NCI-H128 (cell line): Measurements from ENCODE around the gene COL7A1.
"Not testable (repeated sequence)": the region's sequence is repeated elsewhere in the genome, so short reads cannot be mapped to it uniquely, and the experiment has no call there.

Experiments used
- DNase-seq: peaks from one replicate; lab custom pipeline; 2025; ENCODE audit not compliant: unreplicated experiment; lab: John Stamatoyannopoulos, UW

The COL7A1 gene

DNA sequence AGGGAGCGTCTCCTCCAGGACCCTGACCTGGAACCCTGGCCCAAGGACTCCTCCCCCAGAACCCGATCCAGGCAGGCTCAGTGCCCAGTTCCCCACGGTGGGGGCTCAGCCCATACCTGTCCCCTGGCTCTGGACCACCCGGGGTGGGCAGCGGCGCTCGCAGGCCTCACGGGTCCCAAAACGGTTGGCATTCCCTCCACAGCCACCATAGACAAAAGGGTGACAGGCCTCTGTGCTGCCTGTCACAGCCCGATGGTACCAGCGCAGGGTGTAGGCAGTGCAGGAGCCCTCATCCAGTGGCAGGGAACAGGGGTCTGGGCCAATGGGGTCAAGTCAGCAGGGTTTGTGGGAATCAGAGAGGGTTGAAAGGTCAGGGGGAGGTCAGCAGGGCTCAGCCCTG, 30.5 kb downstream of the COL7A1 start:
- DNase-seq, result no peak

DNA sequence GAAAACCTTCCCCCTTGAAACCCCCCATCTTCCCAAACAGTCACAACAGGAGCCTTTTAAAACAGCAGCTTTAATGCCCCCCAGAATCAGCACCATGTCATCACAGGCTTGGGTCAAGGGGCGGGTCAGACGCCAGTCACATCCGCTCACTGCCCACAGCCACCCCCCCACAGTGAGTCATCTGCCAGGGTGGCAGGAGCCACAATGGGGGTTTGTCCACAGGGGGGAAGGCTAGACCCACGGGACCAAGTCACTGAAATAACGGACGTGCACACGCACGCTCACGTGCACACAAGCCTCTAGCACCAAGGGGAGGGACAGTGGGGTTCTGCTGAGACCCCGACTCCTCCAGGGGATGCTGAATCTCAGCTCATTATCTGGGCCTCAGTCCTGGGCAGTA, 31.1 kb downstream of the COL7A1 start:
- DNase-seq, result no peak

DNA sequence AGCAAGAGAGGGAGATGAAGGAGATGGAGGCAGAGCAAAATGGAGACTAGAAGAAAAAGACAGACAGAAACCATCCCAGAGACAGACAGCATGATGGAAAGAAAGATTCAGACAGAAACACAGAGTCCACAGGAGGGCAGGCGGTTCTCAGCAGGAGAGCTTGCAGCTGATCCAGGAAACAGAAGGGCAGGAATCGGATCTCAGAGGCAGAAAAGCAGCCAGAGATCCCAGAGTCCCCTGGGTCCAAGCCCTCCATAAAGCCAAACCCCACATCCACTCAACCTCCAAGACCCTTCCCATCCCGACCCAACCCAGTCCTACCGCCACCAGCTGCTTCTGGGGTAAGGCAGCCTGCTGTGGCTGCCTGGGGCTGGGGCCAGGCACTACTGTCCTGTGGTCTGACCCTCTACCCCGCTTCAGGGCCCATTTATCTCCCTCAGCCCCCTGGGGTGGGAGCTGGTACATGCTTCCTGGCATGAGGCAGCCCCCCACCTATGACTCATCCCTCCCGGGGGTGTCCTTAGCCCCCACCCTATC, 31.7 kb downstream of the COL7A1 start, which contains the start of gene UCN2:
UCN2 (minus strand) TSS at position 400 of the 537 bp plus-strand sequence. CDS start 657 bp downstream, outside the sequence.
- no peak for DNase-seq

DNA sequence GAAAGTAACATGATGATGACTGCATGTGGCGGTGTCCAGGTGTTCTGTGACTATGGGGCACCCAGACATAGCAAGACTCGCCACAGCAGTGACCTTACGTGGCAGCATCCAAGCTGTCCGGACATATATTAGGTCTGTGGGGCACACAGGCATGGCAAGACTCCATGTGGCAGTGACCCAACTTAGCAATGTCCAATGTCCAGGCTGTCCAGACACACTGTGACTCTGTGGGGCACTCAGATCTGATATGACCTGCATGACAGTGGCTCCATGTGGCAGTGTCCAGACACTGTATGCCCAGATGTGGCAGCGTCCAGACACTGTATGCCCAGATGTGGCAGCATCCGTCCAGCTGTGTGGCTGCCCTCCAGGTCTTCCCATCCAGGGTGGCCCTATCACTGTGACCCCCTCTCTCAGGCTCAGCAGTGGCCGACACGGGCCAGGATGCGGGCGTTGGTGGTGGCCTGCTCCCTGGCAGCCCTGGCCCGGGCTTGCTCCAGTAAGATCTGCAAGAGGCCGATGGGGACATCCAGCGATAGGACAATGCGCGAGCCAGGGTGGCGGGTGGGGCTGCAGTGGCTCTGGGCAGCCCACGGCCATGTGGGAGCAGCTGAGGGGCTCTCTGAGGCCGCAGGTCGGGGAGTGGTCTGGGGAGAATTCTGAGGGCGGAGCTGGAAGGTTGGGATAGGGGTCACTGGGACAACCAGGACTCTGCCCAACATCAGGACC, 32.6 kb downstream of the COL7A1 start:
- DNase-seq, result no peak

DNA sequence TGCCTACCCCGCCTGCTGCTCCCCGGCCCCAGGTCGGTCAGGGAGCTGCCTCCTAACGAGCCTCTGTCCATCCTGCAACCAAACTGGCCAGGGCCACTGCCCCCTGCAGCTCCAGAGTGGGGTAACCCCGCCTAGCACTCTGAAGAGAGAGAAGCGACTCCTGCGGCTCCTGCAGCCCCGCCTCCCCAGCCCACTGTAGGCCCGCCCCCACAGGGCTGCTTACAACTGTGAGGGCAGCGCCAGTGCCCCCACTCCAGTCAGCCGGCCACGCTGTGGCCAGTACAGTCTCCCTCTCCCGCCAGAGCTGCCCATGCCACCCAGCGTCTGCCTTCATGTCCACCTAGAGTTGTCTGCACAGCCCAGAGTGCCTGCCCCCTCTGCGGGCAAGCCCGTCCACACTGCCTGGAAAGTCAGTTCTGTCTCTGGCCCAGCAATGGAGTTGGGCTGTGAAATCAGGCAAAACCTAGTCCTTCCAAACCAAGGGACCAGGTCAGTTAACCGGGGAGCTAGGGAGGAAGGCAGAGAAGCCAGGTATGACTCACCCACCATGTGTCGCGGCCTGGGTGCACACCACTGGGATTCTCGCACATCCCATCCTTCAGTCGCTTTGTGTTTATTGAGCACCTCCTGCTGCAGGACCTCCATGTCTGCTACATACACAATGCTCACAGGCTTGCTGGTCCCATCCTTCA, 33.9 kb downstream of the COL7A1 start:
- DNase-seq, result no peak

DNA sequence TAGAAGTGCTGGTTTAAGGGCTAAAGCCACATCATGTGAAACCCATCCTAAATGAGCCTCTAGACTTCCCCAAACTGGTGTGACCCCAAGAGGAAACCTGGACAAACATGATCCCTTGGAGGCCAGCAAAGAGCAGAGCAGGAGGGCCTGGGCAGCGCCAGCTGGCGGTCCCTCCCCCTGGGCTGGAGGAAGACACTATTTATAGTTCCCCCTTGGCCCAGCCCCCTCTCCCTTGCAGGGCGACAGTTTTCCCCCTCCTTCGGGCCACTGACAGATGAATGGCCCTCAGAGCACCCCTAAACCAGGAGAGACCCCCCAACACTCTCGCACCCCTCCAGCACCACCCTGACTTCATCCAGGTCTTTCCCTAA, 34.5 kb downstream of the COL7A1 start:
- DNase-seq, result no peak

DNA sequence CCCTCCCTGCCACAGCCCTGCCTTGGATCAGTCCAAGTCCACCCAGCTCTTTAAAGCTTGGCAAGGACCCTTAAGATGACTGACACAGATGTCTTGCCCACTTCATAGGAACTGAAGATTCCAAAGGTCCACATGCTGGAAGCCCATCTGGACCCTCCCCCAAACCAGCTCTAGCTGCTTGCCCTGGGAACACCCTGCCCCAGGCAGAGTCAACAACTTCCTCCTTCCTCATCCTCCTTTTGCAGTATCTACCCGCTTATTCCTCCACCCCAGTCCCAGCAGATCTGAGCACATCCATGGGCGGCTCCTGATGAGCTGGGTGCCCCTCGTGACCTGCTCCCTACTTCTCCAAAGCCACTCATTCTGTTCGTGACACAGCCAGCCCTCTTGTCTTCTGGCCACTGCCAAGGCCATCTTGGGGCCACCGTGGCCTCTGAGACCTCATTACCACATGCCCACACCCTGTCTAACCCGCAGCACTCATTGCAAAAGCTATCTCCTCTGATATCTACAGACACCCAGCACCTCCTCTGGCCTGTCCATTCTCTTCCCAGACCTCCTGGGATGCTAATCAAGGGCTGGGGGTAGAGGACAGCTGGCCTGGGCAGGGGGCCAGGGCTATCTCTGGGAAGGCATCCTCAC, 36.5 kb downstream of the COL7A1 start:
- no peak for DNase-seq

DNA sequence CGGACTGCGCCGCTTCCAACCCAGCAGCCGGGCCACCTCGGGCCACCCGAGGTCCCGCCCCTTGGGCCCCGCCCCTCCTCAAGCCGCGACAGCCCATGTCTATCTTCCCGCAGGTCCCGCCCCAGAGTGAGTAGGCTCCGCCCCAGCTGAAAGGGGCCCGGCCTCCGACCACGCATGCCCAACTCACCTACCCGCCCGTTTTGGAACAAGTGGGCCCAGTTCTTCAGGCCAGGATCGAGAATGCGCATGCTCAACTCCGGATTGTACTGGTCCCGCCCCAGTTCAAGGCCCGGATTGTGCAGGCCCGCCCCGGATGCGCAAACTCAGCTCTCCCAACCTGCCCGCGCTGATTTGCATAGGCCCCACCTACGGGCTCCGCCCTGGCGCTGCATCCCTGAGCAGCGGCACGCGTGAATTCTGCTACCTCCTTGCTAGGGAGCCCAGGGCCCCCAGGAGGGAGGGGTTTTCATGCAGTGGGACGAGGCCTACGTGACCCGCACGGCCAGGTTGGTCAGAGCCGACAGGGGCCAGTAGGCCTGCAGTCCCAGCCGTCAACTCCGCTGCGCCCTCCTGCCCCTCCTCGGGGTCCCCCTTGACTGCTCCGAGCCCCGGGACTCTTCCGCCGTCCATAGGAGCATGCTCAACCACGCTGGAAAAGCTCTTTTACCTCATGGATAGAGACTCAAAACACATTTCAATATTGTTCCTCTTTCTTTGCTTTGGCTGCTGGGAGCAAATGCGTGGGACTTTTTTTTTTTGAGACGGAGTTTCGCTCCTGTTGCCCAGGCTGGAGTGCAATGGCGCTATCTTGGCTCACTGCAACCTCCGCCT, 38.1 kb downstream of the COL7A1 start, which contains the start of gene PFKFB4:
PFKFB4 (minus strand) TSS at position 8 of the 831 bp plus-strand sequence. CDS start 26 bp downstream, outside the sequence.
- DNase-seq, result peak; percentile 97

DNA sequence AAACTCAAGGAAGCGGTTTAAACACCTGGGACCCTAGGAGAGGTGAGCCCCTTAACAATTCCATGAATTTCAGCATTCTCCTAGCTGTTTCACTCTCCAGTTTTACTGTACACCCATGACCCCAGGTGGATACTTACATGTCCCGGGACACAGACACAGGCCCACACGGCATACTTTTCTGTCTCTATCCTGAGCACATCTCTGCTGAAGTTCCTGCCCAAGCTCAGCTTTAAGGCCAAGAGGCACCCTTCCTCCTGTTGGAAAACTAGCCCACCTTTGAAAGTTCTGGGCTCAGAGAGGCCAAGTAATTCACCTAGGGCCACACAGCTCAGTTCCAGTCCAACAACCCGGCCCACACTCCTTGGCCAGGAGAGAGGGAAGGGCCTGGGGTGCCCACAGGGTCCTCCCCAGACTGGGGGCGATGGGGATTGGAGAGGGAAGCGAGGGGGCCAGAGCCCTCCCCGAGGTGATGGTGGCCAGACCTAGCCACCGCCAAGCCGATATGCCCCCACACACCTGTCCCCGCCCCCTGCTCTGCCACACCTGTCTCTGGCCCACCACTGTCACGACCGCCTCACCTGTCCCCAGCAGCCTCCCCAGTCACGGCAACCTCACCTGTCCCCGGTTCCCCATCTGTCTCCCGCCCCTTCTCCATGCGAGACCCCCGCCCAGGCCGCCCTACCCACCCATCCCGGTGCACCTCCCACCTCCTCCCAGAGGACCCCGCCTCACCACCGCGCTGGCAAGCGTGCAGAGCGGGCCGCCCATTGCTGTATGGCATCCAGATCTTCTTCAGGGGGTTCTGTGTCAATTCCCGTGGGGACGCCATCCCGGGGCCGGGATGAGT, 39.0 kb downstream of the COL7A1 start:
- no peak for DNase-seq

DNA sequence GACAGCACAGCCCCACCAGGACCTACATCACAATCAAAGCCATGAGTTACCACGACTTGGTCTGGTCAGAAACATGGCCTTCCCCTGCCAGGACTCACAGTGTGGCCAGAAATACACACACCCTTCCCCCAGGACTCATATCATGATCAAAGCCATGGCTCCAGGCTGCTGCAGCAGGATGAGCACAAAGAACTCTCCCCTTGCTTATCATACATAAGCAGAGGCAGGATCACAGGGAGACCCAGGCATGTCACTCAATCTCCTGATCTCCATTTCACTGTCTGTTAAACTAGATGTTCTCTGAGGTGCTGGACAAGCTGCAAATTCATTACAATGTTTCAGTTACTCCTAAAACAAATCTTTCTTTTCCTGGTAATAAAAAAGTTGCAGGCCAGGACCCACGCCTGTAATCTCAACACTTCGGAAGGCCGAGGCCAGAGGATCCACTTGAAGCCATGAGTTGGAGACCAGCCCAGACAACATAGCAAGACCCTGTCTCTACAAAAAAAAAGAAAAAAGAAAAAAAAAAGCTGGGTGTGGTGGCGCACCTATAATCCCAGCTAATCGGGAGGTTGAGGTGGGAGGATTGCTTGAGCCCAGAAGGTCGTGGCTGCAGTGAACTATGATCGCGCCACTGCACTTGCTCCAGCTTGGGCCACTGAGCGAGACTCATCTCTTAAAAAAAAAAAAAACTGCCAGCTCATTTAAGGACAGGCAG, 39.7 kb downstream of the COL7A1 start:
- DNase-seq, result no peak

DNA sequence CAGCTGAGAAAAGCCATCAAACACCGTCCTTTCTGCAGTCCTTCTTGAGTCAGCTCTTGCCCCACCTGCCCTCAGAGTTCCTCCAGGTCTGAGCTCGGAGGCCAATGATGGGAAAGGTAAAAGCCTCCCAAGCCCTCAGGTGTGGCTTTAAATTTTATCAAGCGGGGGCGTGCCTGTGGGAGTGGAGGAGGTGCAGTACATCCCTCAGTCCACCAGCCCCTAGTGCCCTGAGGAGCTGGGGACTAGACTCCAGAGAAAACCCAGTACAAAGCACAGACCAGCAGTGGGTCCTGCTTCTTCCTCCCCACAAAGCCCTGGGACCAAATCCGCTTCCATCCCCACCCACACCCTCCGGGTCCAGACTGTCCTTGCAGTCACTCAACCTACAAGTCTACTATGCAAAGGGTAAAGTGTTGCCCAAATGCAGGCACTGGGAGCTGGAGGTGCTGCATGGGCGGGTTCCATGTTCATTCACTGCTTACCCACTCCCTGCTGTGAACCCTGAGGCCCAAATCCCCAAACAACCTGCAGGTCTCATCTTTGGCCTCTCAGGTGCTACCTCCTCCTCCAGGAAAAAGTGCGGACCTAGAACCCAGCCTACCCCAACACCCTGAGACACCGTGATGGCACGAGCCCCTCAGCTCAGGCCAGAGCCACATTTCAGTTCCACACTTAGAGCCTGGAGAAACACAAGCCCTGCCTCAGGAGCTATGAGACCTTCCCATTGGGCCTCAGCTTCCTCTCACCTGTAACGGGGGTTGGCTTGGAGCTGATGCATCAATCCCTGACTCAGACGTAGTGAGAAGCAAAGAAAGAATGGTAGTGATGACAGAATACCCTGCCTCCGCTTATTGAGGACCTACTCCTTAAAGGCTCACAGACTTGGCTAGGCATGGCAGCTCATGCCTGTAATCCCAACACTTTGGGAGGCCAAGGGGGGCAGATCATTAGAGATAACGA, 41.0 kb downstream of the COL7A1 start:
- no peak for DNase-seq

DNA sequence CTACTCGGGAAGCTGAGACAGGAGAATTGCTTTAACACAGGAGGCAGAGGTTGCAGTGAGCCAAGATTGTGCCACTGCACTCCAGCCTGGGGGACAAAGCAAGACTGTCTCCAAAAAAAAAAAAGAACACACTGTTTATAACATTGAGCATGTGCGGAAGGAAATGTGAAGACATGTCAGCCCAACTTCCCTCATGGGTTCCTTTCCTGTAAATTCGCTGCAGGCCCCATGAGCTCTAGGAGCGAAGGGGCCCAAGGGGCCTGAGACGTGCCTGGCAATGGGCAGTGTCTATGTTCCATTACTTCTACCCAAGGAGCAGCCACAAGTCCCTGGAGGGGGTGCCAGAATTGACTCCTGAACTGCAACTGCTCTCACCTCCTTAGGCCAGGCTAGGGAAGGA, 41.8 kb downstream of the COL7A1 start:
- no peak for DNase-seq

DNA sequence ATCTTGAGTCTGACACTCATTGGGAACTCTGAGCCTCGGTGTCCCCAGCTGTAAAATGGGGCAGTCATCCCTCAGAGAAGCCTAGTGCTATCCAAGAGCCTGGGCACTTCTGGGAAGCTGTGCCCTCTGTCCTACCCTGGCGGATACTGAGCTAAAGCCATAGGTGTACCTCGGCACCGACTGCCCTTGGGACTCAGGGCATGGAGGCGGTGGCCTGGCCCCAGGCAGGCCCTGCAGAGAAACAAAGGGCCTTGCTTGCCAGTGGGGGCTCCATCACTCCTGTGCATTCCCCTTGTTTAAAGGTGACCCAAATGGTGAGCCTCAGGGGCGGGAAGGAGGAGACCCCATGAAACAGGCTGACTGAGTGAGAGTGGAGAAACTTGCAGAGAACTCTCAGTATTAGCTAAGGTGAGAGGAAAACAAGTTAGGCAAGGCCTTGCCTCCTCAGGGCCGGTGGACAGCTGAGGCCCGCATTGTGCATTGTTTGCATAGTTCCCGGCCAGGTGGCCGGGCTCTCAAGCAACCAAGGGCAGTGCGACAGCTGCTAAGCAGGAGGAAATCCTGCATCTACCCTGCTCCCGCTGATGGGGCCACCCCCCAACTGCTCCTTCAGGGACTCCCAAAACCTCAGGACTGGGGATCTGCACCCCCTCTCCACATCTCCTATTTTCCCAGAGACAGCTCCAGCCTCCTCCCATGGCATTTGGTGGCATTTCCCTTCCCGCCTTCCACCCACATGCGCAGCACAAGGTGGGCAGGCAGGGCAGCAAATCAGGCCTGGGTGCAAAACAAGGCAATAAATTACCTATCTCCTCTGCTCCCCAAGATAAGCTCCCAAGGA, 42.8 kb downstream of the COL7A1 start:
- DNase-seq, result no peak

DNA sequence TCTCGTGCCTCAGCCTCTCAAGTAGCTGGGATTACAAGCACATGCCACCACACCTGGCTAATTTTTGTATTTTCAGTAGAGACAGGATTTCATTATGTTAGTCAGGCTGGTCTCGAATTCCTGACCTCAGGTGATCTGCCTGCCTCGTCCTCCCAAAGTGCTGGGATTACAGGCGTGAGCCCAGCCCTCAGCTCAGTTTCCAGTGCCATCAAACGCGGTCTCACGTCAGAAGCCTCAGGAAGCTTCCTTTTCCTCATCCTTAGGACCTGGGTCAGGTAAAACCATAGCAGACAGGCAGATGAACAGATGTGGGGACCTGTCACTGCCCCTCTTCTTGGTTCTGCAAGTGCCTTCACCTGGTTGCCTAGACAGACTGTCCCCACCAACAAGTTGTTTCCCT, 43.5 kb downstream of the COL7A1 start:
- not testable (repeated sequence) for DNase-seq

DNA sequence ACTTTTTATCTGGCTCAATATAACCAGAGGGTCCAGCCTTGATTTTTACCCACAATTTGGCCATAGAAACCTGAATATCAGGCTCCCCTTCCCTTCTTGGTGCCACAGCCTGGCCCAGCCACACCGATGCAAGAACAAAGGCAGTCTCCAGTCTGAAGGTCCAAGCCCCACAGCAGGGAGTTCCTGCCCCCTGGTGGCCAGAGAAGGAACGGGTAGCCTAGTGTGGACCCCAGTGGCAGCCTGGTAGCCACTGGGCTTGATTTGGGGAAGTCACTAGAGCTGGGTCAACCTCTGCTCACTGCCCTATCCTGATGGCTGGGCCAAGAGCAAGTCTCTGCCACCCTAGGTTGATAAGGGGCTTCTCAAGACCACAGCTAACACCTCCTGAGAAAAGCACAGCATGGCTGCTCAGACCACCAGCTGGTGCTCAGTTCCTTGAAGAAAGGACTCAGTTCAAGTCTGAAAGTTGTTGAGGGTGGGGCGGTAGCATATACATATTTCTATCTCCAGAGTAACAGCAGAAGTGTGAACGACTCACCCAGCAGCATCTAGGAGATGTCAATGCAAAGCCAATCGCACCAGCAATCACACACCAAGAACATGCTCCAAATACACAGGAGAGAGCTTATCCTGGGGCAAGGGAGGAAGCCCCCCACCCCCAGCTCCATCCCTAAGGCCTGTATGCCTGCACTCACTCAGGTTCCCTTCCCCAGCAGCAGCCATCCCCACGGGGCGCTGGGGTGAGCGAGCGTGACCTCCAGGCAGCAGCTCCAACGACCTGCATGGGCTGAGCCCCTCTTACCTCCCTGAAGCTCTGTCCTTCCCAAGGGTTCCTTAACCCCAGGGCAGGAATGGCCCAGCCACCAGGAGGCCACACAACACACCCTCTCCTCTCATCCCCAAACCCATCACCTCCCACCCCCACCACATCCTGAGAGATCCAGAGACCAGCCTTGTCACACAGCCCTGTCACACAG, 46.1 kb downstream of the COL7A1 start:
- no peak for DNase-seq

DNA sequence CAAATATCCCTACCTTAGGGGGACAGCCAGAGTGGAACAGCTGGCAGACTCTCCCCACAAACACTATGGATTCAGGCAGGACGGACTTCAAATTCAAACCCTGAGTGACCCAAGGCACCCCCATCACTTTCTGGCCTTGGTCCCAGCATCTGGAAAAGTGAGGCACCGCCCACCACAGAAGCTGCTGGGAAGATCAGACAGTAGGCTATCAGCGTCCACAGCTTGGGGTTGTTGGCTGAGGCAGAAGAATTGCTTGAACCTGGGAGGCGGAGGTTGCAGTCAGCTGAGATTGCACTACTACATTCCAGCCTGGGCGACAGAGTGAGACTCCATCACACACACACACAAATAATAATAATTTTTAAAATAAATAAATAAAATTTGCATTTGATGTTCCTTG, 47.0 kb downstream of the COL7A1 start:
- no peak for DNase-seq
